Measurements from ENCODE around the gene HBS1L.

GRCh38 chr6:135044639-135045038 lies 10.0 kb downstream of the HBS1L start:
- no peak for TF ChIP-seq EZH2phosphoT487 (IDR thresholded peaks at IDR 0.05; ENCODE audit: borderline replicate concordance)
- no peak for TF ChIP-seq ATF3 (IDR thresholded peaks at IDR 0.05)
